GM21515 (cell line): ENCODE data around the gene TRPM5.

Experiments
- ATAC-seq: cut with Tn5 transposase; IDR thresholded peaks from one replicate; pipeline ENCODE4 v1.9.1; 2021; ENCODE audit not compliant: unreplicated experiment

The TRPM5 gene

GRCh38 chr11:2470495-2470894 is 26.2 kb upstream of the TRPM5 start:
- no peak for ATAC-seq

GRCh38 chr11:2468363-2469235 is 24.3 kb upstream of the TRPM5 start:
- no peak for ATAC-seq

GRCh38 chr11:2467695-2468055 is 23.4 kb upstream of the TRPM5 start:
- ATAC-seq, result no peak

GRCh38 chr11:2466869-2467694 is 22.8 kb upstream of the TRPM5 start:
- no peak for ATAC-seq

GRCh38 chr11:2466069-2466801 is 21.9 kb upstream of the TRPM5 start:
- ATAC-seq, result no peak

- ATAC-seq, result no peak
These were observed 21.1 kb upstream of the TRPM5 start for GRCh38 chr11:2465202-2466068.

GRCh38 chr11:2464451-2465165 is 20.3 kb upstream of the TRPM5 start:
- no peak for ATAC-seq

GRCh38 chr11:2463766-2464277 is 19.5 kb upstream of the TRPM5 start:
- ATAC-seq, result no peak

GRCh38 chr11:2462986-2463765 is 18.9 kb upstream of the TRPM5 start:
- ATAC-seq, result no peak

GRCh38 chr11:2462543-2462985 is 18.2 kb upstream of the TRPM5 start:
- no peak for ATAC-seq

- no peak for ATAC-seq
These were observed 17.7 kb upstream of the TRPM5 start for GRCh38 chr11:2461956-2462542.

- ATAC-seq, result no peak
These were observed 17.1 kb upstream of the TRPM5 start for GRCh38 chr11:2461253-2461955.

- ATAC-seq, result no peak
These were observed 16.4 kb upstream of the TRPM5 start for GRCh38 chr11:2460540-2461252.

- ATAC-seq, result no peak
These were observed 15.7 kb upstream of the TRPM5 start for GRCh38 chr11:2459796-2460531.

GRCh38 chr11:2459016-2459725 is 14.9 kb upstream of the TRPM5 start:
- no peak for ATAC-seq

GRCh38 chr11:2458321-2458720 is 14.0 kb upstream of the TRPM5 start:
- no peak for ATAC-seq
